Kidney tubule cell (primary cell): ENCODE results near the gene PGAP6.
"Not testable (repeated sequence)": the region's sequence is repeated elsewhere in the genome, so short reads cannot be mapped to it uniquely, and the experiment has no call there.

ENCODE experiments used
- DNase-seq: peaks from one replicate; pipeline ENCODE4 v3.0.0-alpha.2; 2018; ENCODE audit warnings: low spot score

The PGAP6 gene

DNA sequence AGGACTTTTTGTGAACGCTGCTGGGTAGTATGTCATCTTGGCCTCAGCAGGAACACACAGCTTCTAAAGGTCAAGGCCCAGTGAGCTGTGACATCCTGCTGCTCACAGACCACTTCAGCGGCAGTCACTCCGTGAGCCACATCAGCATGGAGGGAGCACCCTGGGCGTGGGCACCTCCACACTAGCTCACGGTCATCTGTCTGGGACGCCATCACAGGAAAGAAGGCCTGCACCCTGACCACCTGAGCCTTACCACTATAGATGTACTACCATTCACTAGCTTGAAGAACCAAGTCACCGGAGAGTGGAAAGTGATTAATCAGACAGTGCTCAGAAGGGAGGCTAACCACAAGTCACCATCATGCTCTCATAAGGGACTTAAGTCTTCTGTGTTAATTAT lies 32.6 kb downstream of the PGAP6 start:
- DNase-seq, result peak; percentile 88

DNA sequence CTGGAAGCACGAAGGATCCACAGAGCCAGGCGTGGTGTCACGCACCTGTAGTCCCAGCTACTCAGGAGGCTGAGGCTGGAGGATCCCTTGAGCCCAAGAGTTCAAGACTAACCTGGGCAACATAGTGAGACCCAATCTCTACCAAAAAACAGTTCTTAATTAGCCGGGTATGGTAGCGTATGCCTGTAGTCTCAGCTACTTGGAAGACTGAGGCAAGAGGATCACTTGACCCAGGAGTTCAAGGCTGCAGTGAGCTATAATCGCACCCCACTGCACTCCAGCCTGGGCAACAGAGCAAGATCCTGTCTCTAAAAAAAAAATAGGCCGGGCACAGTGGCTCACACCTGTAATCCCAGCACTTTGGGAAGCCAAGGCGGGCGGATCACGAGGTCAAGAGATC lies 33.3 kb downstream of the PGAP6 start:
- not testable (repeated sequence) for DNase-seq

DNA sequence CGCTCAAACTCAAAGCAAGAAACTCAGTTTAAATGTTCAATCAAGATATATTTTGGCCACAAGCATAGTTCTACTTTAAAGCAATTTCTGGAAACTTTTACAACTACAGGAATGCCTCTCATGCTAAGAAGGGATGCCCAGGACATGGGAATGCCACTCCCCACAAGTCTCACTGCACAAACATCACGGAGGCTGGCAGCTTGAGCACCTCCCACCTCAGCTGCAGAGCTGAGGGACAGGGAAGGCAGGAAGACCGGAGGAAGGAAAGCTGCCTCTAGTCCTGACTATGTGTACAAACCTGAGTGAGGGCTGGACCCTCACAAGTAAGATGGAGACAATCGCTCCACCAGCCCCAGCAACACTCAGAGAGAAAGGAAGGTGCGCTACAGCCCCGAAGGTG lies 34.6 kb downstream of the PGAP6 start:
- no peak for DNase-seq

DNA sequence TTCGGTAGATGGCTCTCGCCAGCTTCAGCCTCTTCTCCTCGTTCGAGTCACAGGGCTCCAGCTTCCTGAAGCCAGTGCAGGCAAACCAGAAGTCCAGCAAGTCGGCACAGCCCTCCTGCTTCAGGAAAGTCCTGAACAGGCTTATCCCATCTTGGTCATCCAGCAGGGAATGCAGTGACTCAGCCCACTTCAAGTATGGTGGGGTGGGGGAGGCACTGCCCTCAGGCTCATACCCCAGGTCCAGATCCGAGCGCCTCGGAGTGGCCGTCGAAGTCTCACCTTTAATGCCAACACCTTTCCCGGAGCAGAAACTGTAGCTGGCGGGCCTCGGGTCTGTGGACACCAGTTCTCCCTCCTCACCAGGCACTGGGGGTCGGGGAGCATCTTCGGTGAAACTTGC lies 35.2 kb downstream of the PGAP6 start:
- DNase-seq, result peak; percentile 60

DNA sequence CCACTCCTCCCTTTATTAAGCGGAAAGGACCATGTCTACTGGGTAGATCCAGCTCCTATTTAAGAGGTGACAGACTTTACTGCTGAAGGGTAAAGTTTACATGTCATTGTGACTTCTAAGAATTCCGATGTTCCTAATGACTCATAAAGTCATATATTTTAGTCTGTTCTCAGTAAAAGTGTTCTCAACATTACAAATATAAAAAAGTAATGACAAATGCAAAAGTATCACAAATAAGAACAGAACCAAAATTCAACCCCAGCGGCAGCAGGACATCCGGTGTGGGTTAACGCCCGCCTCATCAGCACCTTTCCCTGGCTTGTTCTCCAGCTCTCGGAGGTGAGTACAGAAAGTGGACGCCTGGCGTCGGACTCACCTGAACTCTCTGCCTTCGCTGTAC lies 36.0 kb downstream of the PGAP6 start:
- DNase-seq, result no peak

DNA sequence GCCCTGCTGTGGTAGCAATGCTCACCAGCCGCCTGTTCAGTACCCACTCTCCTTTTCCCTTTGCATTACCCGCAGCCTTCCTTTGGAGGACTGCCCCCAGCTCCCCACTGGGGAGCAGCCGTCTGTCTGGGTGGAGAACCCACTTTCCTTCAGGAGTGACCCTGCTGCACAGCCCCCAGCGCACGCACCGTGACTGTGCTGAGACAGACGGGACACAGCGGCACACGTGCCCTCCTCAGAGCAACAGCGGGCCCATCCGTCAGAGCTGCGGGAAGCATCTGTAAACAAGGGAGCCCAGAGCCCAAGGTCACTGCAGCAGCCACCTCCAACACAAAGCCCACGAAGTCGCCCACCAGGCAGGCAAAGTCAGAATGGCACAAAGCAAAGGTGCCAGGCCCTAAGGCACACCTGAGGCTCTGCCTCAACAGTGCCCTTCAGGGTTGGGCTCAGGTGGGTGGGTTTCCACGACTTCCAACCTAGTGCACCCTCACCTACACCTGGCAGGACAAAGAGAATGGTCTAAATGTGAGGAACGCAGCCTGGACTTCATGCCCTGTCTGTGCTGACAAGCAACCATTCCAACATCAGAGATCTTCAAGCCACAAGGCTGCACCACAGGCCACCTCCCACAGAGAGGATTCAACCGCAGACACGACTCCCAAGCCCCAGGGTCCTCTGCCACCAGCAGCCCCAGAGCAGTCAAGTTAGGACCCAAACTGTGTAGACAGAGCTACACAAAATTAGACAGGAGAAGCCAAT lies 39.1 kb downstream of the PGAP6 start:
- DNase-seq, result no peak

DNA sequence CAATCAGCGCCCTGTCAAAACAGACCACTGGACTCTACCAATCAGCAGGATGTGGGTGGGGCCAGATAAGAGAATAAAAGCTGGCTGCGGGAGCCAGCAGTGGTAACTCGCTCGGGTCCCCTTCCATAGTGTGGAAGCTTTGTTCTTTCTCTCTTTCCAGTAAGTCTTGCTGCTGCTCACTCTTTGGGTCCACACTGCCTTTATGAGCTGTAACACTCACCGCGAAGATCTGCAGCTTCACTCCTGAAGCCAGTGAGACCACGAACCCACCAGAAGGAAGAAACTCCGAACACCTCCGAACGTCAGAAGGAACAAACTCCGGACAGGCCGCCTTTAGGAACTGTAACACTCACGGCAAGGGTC lies 39.8 kb downstream of the PGAP6 start:
- DNase-seq, result not testable (repeated sequence)

DNA sequence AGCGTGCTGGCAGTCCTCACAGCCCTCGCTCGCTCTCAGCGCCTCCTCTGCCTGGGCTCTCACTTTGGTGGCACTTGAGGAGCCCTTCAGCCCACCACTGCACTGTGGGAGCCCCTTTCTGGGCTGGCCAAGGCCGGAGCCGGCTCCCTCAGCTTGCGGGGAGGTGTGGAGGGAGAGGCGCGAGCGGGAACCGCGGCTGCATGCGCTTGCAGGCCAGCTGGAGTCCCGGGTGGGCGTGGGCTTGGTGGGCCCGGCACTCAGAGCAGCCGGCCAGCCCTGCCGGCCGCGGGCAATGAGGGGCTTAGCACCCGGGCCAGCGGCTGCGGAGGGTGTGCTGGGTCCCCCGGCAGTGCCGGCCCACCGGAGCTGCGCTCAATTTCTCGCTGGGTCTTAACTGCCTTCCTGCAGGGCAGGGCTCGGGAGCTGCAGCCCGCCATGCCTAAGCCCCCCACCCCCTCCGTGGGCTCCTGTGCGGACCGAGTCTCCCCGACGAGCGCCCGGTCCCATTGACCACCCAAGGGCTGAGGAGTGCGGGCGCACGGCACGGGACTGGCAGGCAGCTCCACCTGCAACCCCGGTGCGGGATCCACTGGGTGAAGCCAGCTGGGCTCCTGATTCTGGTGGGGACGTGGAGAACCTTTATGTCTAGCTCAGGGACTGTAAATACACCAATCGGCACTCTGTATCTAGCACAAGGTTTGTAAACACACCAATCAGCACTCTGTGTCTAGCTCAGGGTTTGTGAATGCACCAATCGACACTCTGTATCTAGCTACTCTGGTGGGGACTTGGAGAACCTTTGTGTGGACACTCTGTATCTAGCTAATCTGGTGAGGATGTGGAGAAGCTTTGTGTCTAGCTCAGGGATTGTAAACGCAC lies 40.4 kb downstream of the PGAP6 start:
- not testable (repeated sequence) for DNase-seq

DNA sequence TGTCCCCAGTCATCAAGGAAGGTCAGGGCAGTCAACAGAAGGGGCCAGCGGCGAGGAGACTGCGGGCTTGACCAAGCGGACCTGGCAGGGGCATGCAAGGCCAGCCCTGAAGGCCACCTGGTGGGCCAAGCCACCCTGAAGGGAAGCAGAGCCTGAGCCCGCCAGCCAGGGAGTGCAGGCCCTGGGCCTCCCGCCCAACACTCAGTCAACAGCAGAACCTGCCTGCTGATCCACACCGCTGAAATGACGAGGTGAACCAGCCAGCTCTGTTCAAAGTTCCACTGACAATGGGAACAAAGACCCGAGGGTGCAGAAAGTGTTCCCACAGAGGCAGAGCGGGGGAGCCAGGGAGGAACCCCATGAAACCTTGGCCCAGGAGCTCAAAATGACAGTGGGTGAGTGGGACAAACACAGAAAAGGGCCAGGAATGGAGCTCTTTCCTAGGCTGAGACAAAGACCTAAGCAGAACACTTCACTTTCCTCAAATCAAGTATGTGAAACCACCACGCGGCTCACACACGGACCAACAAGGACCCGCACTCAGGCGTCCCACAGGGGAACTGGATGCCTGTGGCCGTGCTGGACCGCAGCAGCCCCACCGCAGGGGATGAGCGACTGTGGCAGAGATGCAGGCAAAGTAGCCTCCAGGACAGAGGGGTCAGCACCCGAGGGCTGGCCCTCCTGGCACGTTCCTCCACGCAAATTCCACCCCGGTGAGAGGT lies 41.2 kb downstream of the PGAP6 start:
- no peak for DNase-seq

DNA sequence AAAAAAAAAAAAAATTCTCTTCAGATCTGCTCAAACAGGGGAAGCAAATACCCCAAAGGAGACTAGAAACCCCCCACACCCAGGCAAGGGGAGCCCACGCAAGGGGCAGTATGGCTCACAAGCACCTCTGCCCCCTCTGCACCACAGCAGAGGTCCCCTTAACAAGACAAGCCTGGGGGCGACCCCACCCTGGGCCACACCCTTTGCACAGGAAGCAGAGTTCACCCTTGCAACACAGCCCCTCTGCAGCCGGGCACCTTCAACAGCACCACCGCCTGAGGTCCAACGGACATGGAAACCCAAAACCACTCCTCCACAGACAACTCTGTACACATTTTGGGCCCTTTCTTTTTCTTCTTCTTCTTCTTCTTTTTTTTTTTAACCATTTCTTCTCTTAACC lies 42.1 kb downstream of the PGAP6 start:
- no peak for DNase-seq

DNA sequence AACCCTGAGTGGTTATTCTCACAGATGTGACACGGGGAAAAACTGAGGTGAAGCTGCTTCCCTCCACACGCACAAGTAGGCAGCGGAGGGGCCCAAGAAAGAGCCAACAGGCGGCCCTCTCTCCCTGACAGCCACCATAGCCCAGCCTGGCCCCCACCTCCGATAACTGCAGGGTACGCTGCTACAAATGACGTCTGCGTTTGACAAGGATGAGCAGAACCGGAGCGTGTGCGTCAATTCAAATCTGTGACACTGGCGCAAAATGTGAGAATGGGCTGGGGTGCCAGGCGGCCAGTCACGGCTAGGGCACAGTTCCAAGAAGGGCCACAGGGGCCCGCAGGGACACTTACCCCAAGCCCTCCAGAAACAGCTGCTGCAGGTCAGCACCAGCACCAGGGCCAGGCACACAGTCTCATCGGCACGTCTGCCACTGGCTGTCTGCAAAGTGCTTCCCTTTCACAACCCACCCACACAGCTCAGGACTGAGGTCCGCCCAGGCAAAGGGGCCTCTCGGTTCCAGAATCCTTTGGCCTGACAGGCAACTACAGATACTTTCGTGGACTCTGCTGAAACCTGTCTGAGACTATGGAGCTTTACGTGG lies 43.7 kb downstream of the PGAP6 start:
- no peak for DNase-seq

DNA sequence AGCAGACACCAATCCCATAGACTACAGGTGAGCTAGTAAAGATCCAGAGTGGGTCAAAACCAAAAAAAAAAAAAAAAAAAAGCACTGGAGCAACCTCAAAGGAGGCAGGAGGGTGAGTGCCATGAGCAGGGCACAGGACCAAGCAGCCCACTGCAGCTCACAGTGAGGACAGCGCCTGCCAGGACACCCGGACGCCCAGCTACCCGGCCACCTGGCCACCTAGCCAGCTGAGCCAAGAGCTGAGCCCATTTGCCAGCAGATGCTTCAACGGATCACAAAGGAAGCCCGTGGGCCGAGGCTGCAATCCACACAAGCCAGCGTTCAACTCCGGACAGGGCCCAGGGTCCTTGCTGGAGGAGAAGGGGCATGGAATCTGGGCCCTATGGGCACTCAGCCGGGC lies 44.3 kb downstream of the PGAP6 start:
- DNase-seq, result no peak

DNA sequence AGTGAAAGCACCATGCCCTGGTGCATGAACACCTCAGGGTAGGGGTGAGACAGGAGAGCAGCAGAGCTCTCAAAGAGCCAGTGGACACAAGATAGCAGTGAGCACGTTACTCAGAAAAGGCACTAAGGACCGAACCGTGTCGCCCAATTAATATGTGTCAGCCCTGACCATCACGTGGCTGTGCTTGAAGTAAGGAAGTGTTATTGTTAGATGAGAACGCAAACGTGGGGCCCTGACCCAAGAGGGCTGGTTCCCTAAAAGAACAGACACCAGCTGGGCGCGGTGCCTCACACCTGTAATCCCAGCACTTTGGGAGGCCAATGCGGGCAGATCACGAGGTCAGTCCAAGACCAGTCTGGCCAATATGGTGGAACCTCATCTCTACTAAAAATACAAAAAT lies 45.5 kb downstream of the PGAP6 start:
- no peak for DNase-seq

DNA sequence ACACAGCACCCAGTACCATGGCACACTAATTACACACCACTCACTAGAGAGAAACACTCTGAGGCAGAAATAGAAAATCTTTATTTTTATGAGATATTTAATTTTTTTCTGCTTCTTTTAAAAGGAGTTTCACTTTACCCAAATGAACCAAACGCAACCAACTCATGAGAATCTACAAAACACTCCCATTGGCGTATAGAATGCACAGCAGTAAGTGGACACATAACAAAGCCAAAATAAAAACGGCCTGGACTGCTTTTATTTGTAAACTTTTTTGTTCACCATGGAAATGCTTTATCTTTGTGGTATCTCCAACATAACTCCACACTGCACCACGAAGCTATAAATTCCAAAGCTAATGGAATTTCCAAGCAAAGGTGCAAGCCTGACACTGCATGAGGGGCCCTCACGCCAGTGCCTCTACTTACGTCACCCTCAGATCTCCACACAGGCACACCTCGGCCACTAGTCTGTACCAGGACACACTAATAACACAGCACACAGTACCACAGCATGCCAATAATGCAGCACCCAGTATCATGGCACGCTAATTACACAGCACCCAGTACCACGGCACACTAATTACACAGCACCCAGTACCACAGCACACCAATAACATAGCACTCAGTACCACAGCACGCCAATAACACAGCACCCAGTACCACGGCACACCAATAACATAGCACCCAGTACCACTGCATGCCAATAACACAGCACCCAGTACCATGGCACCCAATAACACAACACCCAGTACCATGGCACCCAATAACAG lies 46.7 kb downstream of the PGAP6 start:
- DNase-seq, result not testable (repeated sequence)

DNA sequence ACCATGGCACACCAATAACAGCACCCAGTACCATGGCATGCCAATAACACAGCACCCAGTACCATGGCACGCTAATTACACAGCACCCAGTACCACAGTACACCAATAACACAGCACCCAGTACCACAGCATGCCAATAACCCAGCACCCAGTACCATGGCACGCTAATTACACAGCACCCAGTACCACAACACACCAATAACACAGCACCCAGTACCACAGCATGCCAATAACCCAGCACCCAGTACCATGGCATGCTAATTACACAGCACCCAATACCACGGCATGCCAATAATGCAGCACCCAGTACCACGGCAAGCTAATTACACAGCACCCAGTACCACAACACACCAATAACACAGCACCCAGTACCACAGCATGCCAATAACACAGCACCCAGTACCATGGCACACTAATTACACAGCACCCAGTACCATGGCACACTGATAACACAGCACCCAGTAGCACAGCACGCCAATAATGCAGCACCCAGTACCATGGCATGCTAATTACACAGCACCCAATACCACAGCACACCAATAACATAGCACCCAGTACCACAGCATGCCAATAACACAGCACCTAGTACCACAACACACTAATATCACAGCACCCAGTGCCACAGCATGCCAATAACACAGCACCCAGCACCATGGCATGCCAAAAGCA lies 47.5 kb downstream of the PGAP6 start:
- DNase-seq, result not testable (repeated sequence)

DNA sequence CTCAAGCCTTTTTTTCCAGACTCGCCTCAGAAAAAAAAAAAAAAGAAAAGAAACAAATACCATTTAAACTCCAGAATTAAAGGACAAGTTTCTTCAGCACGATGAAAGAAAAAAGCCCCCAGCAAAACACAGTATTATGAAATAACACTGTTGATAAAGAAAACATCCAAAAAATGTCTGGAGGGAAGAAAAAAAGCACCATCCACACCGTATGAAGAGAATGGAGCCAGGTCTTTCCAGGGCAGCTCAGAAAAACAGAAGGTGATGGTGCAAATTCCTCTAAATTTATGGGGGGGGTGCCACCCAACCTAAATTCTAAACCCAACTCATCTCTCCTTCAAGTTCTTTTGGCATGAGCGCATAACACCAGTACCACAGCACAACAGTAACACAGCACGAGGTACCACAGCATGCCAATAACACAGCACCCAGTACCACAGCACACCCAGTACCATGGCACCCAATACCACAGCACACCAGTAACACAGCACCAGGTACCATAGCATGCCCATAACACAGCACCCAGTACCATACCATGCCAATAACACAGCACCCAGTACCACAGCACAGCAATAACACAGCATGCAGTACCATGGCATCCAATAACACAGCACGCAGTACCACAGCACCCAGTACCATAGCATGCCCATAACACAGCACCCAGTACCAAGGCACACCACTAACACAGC lies 48.2 kb downstream of the PGAP6 start:
- DNase-seq, result no peak

DNA sequence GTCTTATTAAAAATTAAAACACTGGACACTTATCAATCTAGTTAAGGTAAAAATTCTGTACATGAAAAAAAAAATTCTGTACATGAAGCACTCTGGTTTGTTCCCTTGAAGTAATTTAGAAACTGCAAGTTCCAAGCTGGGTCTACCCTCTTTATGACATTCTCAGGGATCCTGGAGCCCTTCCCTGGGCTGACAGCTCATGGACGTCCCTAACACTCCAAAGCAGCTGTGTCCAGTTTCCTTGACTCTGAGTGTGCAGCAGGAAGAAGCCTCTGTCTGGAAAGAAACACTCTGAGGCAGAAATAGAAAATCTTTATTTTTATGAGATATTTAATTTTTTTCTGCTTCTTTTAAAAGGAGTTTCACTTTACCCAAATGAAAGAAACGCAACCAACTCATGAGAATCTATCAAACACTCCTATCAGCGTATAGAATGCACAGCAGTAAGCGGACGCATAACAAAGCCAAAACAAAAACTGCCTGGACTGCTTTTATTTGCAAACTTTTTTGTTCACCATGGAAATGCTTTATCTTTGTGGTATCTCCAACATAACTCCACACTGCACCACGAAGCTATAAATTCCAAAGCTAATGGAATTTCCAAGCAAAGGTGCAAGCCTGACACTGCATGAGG lies 50.5 kb downstream of the PGAP6 start:
- not testable (repeated sequence) for DNase-seq

DNA sequence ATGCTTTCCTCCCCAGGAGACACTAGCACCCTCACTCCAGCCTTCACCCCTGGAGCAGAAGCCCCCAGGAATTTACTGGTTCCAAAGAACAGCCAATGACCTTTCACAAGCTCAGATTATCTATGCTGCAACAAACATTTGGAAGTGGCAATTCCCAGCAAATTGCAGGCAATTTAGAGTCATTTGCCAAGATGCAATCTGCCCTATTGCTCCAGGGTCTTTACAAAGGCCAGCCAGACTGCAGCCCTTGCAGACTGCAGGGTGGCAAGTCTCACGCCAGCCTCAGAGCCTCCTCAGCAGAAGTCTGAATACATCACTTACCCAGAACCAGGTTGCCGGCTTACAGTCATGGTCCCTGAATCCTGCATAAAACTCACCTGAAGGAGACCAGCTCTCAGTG lies 51.0 kb downstream of the PGAP6 start:
- no peak for DNase-seq

DNA sequence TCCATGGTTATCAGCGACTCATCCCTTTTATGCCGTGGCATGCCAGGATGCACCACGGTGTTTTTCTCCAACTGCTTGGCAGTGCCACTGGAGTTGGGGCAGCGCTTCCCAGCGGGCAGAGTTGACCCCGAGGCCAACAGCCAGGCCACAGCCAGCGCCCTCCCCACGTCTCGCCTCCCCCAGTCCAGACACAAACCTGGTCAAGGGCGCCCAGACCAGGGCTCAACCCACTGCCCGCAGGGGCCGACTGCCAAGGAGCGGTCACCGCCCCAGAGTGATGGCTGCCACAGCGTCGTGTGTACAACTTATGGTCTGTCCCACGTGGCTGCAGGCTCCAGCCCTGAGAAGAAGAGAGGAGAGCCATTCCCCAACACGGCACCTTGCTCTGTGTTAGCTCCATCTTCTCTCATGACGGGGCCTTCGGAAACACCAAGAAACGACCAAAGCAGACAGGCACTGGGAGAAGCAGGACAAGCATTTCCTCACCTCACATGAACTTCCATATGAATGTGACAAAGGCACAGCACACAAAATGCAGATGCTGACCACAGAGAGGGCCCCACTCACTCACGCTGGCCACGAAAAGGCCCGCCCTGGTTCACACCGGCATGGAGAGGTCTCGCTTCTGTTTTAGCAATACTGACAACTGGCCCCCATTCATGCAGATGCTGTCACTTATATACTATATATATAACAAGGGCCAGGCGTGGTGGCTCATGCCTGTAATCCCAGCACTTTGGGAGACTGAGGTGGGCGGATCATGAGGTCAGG lies 56.2 kb downstream of the PGAP6 start:
- no peak for DNase-seq
